GM12891 (cell line): ENCODE results near the gene SCN9A.

ENCODE experiments used
- POLR2A ChIP-seq: IDR thresholded peaks from 2 replicates; pipeline ENCODE4 v1.6.1; 2011; ENCODE audit warnings: low read depth, low read length, control low read depth
- POLR2AphosphoS5 ChIP-seq: IDR thresholded peaks from 2 replicates; pipeline ENCODE4 v1.6.1; 2011; ENCODE audit warnings: low read depth, low read length, control low read depth
- TAF1 ChIP-seq: IDR thresholded peaks from 2 replicates; pipeline ENCODE4 v1.6.1; 2011; ENCODE audit warnings: low read depth, low read length, control low read depth

DNA sequence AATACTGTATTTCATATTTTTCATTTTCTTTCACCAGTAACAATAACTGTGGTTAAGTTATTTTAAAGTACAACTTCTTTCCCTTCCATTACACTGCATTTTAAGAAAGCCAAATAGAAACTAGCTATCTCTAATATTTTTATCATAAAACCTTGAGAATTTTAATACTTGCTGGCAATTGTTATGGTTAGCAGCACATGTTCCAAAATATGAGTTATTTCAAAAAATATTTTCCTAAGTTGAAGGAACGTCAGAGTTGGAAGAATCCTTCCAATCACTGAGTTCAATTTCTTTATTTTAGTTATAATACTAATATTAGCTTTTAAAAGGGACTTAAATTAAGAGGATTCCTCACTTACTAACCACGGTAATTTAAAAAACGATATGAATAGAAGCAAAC is 68.4 kb downstream of the SCN9A start:
- TF ChIP-seq POLR2AphosphoS5 (no peak), POLR2A (no peak), TAF1 (no peak)
